Right renal cortex interstitium (tissue), 3 donors: Measurements from ENCODE around the gene SIX5. TPM values are rescaled to one million over a fixed set of nuclear protein-coding genes. Genes with fewer than 3 reads are reported as not detected.

Experiments
- DNase-seq, 3 donors: peaks; one replicate each; pipeline ENCODE4 v3.0.0-alpha.2; 2013; ENCODE audit warnings: low read depth in 3 of 3, low spot score in 2 of 3
- polyA plus RNA-seq, 3 donors: library from polyadenylated mRNA; unstranded; fragments of 120-200 nt; gene quantifications; one replicate each; pipeline ENCODE4 v1.2.1, GENCODE V29; 2013; ENCODE audit not compliant: insufficient read length in 3 of 3

The SIX5 gene
- polyA plus RNA-seq, 3 donors = 12.1 to 14.4 (median 12.8) TPM

- no peak for DNase-seq
Measured at GRCh38 chr19:45793178-45793564, 24.1 kb upstream of the SIX5 start.

GRCh38 chr19:45792470-45793177 lies 23.6 kb upstream of the SIX5 start, which contains the start of gene DMWD:
Gene DMWD (minus strand): TSS chr19:45792845. CDS start chr19:45792756, 89 bp downstream.
- peak; percentile 96 to 99 (median 97) for DNase-seq

DNA sequence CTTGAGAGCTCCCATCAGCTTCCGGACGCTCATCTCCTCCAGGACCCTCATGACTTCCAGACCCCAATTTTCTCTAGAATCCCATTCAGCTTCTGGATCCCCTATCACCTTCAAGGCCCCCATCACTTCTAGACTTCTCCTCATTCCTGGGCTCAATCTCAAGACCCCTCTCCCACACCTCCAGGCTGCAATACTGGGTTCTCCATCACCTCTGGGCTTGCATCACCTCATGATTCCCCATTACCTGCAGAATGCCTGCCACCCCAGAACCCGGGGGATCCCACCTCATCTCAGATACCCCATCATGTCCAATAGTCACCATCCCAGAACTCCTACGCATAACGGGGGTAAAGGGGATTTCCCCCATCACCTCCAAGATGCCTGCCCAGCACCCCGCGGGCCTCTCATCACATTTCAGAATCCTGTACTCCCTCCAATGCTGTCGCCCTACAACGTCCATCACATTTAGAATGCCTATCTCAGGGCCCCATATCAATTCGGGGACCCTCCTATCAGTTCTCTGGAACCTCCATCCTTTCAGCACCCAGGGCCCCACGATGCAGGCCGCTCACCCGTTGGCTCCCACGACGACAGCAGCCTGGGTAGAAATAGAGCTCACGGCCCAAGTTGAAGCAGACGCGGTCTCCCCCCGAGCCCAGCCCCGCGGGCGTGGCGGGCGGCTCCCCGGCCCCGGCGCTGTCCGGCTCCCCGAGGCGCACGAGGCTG lies 22.9 kb upstream of the SIX5 start:
- no peak for DNase-seq

- no peak for DNase-seq
Measured at GRCh38 chr19:45790942-45791341, 21.9 kb upstream of the SIX5 start.

GRCh38 chr19:45789035-45789786 lies 20.2 kb upstream of the SIX5 start:
- DNase-seq = no peak

DNA sequence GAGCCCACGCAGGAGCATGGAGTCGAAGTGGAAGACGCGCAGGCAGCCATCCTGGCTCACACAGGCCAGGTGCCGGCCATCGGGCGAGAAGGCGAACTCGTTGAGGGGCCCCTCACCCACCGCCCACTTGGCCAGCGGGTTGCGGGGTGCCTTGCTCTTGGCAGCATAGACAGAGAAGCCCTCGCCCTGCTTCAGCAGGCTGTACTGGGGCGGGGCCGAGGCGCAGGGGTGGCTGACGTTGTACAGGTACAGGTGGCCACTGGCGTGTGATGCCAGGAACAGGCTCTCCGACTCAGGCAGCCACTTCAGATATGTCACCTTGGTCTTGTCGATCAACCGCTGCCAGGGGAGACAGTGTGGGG lies 17.5 kb upstream of the SIX5 start:
- no peak for DNase-seq

- no peak for DNase-seq
Measured at GRCh38 chr19:45785781-45786532, 16.9 kb upstream of the SIX5 start.

DNA sequence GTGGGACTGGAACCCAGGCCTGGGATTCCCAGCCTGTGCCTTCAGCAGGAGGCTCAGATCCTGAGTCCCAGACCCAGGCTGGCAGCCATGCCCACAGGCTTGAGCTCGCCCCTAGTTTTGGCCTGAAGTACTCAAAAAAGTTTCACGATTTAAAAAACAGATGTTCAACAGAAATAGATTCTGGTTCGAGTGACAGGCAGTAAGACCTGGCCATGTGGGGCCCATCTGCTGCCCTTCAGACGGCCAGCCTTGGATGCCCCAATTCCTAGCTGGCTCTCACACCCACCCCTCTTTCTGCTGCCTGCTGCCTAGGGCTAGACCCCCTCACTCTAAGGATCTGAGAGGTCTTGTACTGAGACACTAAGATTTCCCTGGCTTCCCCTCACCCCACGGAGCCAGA lies 16.0 kb upstream of the SIX5 start:
- no peak for DNase-seq

- DNase-seq = no peak
Measured at GRCh38 chr19:45784096-45784495, 15.0 kb upstream of the SIX5 start.

DNA sequence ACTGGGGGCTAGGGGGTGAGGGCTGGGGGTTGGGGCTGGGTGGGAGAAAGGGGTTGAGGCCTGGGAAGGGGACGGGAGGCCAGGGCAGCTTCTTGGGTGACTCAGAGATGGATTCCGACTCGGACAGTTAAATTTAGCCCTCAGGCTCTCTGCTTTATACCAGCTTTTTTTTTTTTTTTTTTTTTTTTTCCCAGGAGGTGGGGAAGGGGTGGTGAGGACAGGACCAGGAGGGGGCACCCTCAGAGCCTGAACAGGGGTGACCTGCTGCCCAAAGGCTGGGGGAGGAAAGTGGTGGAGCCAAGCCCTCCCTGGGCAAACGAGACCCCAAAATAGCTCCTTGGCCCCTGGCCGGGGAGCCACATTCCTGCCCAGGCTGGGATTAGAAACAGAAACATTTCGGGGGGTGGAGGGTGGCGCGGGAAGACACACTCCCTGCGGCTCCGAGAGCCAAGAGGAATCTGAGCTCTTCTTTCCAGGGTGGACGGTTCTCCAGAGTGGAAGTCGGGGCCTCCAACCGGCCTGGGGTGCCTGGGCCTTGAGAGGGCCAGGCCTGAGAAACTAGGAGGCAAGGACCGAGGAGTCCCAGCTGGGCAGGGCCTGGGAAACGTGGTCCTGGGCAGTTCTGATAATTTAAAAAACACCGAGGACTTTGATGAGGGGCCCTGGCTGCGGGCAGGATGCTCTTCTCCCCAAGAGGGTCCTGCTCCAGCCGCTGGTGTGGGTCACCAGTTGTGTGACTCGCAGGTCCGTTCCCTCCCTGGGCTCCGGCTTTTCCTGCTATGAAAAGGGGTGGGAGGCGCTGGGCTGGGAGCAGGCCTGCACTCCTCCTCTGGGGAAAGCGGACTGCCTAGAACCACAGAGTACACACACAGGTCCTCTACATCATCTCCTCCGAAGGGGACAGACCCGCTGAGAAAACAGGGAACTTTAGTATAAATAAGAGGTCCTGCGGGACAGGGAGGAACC lies 14.1 kb upstream of the SIX5 start:
- DNase-seq = no peak

- DNase-seq = no peak
Measured at GRCh38 chr19:45782162-45782691, 13.2 kb upstream of the SIX5 start, which contains the start of gene DMPK. Gene DMPK (minus strand): TSS chr19:45782490. CDS start chr19:45782352, 138 bp downstream.

- no peak for DNase-seq
Measured at GRCh38 chr19:45781214-45782161, 12.4 kb upstream of the SIX5 start.

DNA sequence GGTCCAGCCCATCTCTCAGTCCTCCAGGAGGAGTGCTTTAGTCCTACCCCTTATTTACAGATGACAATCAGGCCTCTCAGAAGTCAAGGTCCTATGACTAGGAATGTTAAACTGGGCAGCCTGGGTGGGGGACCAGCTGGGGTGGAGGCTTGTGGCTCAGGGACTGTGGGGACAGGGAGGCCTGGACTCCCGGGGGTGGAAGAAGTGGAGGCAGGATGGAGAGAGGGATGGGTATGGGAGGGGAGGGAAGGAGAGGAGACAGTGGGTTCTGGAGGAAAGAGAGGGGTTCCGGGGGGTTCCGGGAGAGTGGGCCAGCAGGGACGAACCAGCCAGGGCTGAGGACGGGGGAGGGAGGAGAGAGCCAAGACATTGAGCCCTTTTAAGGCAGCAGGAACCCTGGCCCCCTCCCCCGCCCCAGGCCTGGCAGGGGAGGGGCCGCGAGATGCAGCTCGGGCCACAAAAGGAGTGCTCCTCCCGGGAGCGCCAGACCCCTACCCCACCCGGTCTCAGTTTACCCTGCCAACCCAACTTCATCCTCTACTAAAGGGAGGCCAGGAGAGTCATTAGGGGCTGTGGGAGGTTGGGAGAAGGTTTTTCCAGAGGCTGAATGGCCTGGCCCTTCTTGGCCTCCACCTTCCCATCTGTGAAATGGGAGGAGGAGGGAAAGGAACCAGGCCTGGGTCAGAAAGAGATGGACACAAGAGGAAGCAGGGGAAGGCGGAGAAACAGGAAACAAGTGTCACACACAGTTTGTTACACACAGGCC lies 11.6 kb upstream of the SIX5 start:
- DNase-seq = no peak

DNA sequence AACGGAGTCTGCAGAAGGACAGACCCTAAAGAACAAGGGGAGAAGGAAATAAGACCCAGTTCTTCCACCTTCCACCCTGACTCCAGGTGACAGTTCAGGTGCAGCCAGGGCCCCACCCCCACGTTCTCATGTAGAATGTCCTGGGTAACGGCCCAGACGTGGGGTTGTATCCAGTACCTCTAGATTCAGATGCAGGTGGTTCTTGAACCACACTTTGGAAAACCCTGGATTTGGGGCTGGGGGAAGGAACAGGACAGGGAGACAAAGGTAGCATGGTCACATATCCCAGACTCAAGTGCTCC lies 11.0 kb upstream of the SIX5 start:
- no peak for DNase-seq

GRCh38 chr19:45779231-45780145 lies 10.4 kb upstream of the SIX5 start:
- DNase-seq = peak in 2 of 3 donors; percentile 48 to 69

GRCh38 chr19:45778010-45778661 lies 9.1 kb upstream of the SIX5 start:
- no peak for DNase-seq
